Bronchial epithelial cell (primary cell): ENCODE data around the gene ZNF511. TPM values are rescaled to one million over a fixed set of nuclear protein-coding genes. Genes with fewer than 3 reads are reported as not detected.

ENCODE experiments used
- DNase-seq: peaks from one replicate; pipeline ENCODE4 v3.0.0-alpha.2; 2010; ENCODE audit warnings: low read depth
- FAIRE-seq: peaks from 2 replicates; lab custom pipeline; 2011; peaks lifted over from hg19 to GRCh38; lab: Jason Lieb, UNC
- H3K27me3 ChIP-seq: 2 replicates; pipeline ENCODE4 v1.5.1; 2011; ENCODE audit warnings: low read length; ENCODE audit not compliant: control insufficient read depth, insufficient read depth
- H3K36me3 ChIP-seq: 2 replicates; pipeline ENCODE4 v1.5.1; 2011; ENCODE audit warnings: low read length; ENCODE audit not compliant: control insufficient read depth, insufficient read depth
- H3K4me3 ChIP-seq: 2 replicates; pipeline ENCODE4 v1.5.1; 2011; ENCODE audit warnings: mild to moderate bottlenecking, low read depth, low read length, control low read depth
- total RNA-seq: library from RNA; depleted of rRNA; stranded (reverse); fragments of >200 nt; gene quantifications from 2 replicates; pipeline ENCODE4 v1.2.1, GENCODE V29; 2014
- TF ChIP-seq, protein P1 (sequence below): IDR thresholded peaks from 2 replicates; pipeline ENCODE4 v1.5.1; 2011; ENCODE audit warnings: mild to moderate bottlenecking, moderate library complexity, low read length, control low read depth, inconsistent platforms; ENCODE audit not compliant: insufficient read depth, severe bottlenecking

Gene ZNF511
- total RNA-seq, 1 donor from 2014 or later = 23.2 TPM

DNA sequence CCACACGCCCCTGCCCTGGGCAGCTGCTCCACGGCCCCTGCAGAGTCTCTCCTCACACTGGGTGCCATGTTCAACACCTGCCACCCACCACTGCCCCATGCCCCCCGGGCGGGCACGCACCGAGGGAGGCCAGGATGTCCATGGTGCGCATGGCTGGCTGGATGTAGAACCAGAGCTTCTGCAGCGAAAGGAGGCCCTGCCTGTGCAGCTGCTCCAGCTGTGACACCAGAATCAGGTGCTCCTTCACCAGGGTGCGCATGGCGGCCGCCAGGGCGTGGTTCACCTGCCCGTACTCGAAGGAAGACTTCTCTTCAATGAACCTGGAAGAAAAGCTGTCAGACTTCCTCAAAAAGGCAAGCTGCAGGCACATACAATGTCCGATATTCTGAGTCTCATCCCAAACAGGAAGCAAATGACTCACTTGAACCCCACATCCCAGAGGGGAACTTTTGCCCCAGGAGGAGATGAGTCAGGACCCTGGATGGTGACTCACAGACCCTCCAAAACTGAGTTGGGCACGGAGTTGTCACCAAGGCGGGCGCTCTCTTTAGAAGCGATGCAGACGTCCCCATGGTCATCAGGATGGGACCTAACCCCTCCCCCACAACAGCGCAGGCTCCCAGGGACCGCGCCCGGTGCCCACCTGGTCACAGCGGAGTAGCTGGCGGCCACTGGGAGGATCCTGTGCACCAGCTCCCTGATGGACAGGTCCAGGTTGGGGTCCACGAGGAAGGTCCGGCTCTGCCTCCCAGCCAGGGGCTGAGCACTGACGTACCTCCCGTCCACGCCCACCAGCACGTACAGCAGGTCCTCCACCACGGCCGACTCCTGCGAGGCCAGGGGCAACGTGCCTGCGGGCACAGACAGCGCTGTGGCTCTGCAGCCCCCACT is 15.6 kb upstream of the ZNF511 start:
- Histone ChIP-seq H3K27me3 (no peaks in the 10 kb centered on the region), H3K36me3 (peaks cover 30% of the 10 kb centered on the region), H3K4me3 (no peak overlapping the region)
- FAIRE-seq (no peak), DNase-seq (peak; percentile 90)
- TF ChIP-seq, protein P1, sequence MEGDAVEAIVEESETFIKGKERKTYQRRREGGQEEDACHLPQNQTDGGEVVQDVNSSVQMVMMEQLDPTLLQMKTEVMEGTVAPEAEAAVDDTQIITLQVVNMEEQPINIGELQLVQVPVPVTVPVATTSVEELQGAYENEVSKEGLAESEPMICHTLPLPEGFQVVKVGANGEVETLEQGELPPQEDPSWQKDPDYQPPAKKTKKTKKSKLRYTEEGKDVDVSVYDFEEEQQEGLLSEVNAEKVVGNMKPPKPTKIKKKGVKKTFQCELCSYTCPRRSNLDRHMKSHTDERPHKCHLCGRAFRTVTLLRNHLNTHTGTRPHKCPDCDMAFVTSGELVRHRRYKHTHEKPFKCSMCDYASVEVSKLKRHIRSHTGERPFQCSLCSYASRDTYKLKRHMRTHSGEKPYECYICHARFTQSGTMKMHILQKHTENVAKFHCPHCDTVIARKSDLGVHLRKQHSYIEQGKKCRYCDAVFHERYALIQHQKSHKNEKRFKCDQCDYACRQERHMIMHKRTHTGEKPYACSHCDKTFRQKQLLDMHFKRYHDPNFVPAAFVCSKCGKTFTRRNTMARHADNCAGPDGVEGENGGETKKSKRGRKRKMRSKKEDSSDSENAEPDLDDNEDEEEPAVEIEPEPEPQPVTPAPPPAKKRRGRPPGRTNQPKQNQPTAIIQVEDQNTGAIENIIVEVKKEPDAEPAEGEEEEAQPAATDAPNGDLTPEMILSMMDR = no peak

- DNase-seq (no peak), FAIRE-seq (no peak)
- Histone ChIP-seq H3K27me3 (no peaks in the 10 kb centered on the region), H3K36me3 (peaks cover 31% of the 10 kb centered on the region), H3K4me3 (no peak overlapping the region)
- TF ChIP-seq, protein P1 = no peak
Observed at GRCh38 chr10:133293810-133294119, 14.9 kb upstream of the ZNF511 start.

GRCh38 chr10:133294189-133294588 is 14.5 kb upstream of the ZNF511 start:
- TF ChIP-seq, protein P1 = no peak
- DNase-seq (no peak), FAIRE-seq (no peak)
- Histone ChIP-seq H3K27me3 (no peaks in the 10 kb centered on the region), H3K4me3 (no peak overlapping the region), H3K36me3 (peaks cover 32% of the 10 kb centered on the region)

- no peak for DNase-seq
- no peak for FAIRE-seq
- TF ChIP-seq, protein P1 = no peak
- Histone ChIP-seq H3K27me3 (no peaks in the 10 kb centered on the region), H3K4me3 (no peak overlapping the region), H3K36me3 (peaks cover 29% of the 10 kb centered on the region)
Observed at GRCh38 chr10:133295426-133296320, 13.0 kb upstream of the ZNF511 start.

- H3K4me3 ChIP-seq = no peak overlapping the region
- FAIRE-seq = no peak
- peaks cover 29% of the 10 kb centered on the region for H3K36me3 ChIP-seq
- TF ChIP-seq, protein P1 = no peak
- H3K27me3 ChIP-seq = no peaks in the 10 kb centered on the region
- no peak for DNase-seq
Observed at GRCh38 chr10:133297504-133297903, 11.2 kb upstream of the ZNF511 start.
